ENCODE data around the gene ABR.

DNA sequence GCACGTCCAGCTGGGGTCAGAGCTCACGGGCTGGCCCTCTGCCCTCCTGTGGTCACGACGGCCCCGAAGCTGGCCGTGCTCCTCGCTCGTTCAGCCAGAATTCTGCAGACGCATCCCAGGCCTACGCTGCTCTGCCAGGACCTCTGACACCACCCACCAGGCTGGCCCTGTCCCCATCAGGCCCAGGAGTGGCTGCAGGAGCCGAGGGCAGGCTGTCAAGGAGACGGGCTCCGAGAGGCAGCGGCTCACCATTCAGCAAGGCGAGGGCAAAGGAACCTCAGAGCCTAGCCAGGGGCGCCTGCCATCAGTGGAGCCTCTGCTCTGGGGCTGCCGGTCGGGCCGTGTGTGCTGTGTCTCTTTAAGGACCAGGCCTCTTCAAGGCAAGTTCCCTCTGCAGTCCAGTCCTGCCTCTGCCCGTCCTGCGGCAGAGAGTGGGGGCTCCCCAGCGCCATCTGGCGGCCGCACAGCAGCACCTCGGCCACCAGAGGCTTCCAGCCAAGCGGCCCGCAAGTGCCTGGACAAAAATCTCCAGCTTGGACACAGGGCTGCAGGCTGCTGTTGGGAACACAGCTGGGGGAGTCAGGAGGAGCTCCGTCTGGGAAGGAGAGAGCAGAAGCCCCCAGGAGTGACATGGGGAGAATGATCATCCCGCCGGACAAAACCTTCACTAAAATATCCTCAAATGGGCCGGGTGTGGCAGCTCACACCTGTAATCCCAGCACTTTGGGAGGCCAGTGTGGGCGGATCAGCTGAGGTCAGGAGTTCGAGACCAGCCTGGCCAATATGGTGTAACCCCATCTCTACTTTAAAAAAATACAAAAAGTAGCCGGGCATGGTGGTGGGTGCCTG, 7.4 kb upstream of the ABR start:
- TF ChIP-seq, protein P1, sequence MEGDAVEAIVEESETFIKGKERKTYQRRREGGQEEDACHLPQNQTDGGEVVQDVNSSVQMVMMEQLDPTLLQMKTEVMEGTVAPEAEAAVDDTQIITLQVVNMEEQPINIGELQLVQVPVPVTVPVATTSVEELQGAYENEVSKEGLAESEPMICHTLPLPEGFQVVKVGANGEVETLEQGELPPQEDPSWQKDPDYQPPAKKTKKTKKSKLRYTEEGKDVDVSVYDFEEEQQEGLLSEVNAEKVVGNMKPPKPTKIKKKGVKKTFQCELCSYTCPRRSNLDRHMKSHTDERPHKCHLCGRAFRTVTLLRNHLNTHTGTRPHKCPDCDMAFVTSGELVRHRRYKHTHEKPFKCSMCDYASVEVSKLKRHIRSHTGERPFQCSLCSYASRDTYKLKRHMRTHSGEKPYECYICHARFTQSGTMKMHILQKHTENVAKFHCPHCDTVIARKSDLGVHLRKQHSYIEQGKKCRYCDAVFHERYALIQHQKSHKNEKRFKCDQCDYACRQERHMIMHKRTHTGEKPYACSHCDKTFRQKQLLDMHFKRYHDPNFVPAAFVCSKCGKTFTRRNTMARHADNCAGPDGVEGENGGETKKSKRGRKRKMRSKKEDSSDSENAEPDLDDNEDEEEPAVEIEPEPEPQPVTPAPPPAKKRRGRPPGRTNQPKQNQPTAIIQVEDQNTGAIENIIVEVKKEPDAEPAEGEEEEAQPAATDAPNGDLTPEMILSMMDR (IDR thresholded peaks at IDR 0.05; ENCODE audit: borderline replicate concordance, extremely low read depth, low read length, poor library complexity, severe bottlenecking), result peak; percentile 96
- no peak for TF ChIP-seq EZH2 (IDR thresholded peaks at IDR 0.05; ENCODE audit: borderline replicate concordance, low read depth, low read length, severe bottlenecking)

All from DND-41 (cell line).